NCI-H2171 (cell line): ENCODE results near the gene MATR3.

Experiments
- DNase-seq: peaks from one replicate; lab custom pipeline; 2025; lab: John Stamatoyannopoulos, UW

Gene MATR3

DNA sequence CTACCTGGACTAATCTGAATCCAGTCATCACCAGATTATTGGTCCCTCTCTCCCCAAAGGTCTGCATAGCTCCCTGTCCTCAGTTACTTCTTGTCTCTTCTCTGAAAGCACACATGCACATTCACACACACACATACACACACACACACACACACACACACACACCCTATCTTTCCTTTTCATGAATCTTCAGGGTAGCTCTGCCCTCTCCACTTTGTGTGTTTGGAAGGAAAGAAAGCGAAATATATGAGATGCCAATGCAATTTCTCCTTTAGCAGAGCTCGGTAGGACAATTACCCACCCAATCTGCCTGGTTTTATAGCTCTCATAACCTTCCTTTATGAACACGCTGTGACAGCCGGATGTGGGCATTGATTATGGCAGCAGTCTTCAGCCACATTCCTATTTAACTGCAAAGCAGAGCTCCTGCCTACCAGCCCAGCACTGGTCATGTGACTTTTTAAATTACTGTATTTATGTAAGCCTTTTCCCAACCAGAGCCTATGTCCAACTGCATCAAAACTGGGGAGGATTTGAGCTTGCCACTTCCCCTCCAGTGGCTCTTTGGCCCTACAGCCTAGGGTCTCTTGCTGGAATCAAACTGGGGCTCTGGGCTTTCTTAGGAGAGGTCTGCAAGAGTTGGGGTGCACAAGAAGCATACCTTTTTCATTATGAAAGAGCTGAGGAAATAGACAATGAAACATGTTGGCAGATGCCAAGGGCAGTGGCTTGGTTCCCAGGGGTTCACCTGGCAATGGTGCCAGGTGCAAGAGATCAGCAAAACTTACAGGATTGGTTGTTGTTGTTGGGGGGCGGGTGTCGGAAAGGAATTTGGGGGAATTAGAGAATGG is 20.8 kb upstream of the MATR3 start:
- DNase-seq: no peak

DNA sequence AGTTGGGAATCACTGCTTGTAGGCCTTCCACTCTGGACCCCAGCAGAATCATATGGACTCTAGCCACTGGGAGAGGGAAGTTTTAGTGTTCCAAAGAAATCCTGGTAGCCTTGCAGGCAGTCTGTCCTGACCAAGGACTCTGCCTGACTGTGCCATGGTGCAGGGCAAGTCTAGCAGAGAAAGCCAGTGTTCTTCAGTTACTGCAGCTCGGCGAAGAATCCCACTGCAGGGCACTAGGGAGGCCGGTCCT is 20.3 kb upstream of the MATR3 start:
- no peak for DNase-seq

DNA sequence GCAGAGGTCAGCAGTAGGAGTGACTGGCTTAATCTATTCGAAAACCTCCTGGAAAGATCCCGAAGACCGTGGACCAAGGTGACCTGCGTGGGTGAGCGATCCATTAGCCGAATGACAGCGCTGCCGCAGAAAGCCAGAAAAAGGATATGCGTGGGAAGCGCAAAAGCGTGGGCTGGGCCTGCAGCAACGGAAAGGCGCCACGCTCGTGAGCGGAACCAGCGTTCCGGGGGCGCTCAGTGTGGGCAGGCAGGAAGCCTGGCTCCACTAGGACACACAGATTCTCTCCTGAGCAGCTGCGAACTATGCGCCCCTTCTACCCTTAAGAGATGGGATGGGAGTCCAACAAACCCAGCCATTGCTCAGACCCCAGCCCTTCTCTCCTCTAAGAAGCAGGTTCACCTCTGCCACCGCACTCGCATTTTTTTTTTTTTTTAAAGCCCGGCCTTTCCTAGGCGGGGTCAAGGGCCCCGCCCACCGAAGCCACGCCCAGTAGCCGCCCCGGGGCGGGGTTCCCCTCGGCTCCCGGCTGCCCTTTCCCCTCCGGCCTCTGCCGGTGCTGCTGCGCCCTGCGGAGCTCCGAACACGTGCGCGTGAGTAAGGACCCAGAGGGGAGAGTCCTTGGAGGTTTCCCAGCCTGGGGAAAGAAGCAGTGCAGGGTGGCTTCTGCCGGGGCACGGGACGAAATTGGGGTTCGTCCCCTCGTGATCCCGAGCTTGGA is 19.8 kb upstream of the MATR3 start:
- peak; percentile 68 for DNase-seq

DNA sequence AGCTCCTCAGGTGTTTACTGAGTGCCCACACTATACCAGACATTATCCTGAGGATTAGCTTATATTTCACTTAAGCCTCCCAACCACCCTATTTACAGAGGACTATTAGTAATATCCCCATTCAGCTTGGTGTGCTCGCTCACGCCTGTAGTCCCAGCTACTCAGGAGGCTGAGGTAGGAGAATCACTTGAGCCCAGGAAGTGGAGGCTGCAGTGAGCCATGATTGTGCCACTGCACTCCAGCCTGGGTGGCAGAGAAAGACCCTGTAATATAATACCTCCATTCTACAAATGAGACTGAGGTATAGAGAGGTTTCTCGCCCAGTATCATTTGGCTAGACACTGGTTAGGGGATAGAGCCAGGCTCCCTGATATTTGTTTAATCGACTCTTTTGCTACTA is 18.0 kb upstream of the MATR3 start:
- no peak for DNase-seq

DNA sequence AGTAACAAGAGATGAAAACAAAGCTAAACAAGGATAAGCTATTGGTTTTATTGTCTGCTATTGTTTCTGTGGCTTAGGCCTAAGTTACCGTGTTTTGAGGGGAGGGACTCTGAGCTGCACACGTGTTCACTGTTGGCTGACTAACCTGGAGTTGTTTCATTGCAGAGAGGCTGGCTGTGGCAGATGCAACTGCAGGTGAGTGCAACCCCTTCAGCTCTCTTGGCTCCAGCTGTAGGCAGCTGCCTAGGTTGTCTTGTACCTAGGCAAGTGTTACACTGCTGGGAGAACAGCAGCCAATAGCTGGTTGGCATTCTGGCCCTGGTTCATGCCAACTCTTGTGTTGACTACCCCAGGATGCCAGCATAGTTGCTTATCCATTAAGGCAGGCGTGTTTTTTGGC is 17.6 kb upstream of the MATR3 start:
- DNase-seq: no peak

DNA sequence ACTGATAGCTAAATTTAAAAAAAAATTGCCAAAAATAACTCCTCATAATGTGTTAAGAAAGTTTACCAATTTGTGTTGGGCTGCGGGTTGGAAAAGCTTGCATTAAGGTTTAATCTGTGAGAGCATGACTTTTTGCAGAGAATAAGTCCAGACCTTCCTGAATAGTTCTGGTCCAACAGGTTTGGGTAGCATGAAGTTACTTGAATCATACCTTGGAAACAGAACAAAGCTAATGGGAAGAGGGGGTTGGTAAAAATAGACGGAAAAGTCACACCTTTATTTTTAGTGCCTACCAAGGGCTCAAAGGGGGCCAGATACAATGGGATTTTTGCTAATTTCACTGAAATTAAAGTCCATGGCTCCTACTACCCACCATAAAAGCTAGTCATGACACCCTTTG is 17.1 kb upstream of the MATR3 start:
- no peak for DNase-seq

DNA sequence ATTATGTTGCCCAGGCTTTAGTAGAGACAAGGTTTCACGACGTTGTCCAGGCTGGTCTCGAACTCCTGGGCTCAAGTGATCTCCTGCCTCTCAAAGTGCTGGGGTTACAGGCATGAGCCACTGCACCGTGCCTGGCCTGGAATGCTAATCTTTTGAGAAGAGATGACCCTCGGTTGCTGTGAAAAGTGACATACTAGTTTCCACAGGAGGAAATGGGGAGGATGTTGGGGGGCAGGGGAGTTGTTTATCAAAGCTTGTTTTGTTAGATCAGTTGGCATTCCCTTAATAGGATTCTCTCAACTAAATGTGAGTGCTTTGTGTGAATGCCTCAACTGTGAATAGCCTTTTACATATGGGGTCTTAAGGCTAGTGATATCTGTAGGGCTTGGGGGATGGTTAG is 16.4 kb upstream of the MATR3 start:
- DNase-seq: no peak

DNA sequence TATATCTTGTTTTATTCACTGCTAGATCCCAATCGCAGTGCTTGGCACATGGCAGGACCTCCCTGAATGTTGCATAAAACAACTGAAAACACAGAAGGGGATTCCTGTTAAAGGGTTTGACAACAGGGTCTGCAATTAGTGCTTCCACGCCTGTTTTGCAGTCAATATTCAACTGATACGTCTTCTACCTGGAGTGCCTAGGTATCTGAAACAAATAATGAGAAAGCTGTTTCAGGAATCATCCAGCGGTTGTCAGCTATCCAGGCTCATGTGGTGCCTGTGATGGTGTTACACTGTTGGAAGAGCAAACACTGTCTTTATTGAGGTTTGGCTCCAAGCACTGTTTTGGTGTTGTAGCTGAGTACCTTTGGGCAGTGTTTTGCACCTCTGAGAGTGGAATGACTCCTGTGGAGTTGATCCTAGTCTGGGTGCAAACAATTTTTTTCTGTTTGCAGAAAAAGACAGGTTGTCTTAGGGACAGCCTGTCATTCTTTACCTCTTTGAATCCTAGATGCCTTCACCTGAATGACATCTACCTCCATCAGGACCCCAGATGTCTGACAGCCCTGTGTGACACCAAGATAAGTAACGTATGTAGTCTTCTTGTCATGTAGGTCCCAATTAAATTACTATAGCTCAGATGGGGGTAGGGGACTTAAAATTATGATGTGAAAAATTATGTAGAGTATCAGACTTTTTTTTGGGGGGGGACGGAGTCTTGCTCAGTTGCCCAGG is 14.8 kb upstream of the MATR3 start:
- DNase-seq: no peak

DNA sequence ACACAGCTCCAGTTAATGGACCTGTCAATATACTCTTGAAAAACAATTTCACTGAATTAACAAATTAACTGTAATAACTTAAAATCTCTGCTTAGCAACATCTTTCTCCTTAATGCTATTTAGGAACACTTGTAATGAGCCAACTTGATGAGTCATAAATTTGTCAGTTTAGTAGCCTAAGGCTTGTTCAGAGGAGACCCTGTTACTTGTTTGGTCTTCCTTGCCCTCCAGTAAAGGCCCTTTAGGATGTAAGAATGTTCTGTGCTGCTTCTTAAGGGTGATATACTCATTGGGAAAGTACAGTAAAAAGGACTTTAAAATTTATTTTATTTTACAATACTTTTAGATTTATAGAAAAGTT is 11.4 kb upstream of the MATR3 start:
- DNase-seq: no peak

DNA sequence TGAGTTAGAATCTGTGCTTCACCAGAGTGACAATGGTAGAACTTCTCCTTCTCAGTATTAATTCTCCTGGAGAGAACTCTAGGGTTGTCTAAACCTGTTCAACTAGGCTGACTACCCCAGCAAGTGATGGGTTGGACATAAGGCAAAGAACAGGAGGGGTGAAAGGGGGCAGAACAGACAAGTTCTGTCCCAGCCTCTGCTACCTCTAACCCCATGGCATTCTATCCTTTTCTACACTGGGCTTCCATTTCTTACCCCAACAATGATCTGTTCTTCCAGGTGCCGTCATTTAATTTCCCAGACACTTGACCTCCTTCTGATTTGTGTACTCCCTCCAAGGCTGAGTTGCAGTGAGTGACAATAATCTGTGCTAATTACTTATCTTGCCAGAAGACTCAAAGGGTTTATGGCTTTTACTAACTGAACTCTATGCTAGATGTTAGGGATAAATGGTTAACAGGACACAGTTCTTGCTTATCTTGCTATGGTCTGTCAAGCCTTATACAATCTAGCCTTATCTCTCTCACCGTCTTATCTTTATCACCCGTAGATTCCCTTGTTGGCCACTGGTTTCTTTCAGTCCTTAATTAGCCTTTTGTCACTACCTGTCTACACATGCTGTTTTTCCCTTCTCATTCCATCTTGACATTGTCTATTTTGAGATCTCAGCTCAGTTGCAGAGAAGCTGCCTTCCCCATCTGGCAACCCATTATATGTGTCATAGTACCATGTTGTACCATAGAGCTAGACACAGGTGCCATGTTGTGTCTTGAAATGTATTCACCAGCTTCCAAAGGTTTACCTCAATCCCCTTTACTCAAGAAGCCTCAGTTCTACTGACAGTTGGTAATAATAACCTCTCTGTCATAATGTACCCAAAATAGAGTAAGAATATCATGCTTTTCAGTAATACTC is 10.0 kb upstream of the MATR3 start:
- DNase-seq: no peak

DNA sequence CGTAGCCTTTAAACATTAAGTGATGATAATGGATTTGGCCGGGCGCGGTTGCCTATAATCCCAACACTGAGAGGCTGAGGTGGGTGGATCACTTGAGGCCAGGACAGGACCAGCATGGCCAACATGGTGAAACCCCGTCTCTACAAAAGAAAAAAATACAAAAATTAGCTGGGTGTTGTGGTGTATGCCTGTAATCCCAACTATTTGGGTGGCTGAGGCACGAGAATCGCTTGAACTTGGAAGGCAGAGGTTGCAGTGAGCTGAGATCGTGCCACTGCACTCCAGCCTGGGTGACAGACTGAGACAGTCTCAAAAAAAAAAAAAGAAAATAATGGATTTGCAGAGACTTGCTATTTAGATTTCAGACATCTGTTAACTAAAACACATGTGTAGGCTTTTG is 9.2 kb upstream of the MATR3 start:
- DNase-seq: no peak

DNA sequence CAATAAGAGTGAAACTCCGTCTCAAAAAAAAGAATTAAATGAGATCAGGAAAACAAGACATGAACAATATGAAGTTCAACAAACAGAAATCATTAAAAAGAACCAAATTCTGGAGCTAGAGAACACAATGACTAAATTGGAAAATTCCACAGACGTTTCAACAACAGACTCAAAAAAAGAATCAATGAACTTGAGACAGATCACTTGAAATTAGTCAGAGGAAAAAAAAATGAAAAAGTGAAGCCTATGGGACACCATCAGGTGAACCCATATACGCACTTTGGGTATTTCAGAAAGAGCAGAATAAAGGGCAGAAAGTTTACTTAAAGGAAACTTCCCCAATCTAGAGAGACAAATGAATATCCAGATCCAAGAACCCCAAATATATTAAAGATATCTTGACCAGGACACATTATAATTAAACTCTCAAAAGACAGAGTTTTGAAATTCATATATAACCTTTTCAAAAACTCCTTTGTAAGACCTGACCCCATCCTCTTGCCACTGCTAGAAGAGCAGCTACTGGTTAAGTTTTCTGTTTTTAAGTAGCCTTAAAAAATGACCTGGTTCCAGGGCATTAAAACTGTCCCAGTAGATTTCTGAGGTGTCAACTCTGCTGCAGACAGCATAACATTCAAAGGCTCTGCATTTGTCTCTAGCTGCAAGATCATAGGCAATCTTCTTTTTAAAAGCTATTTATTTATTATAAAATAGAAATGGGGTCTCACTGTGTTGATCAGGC is 7.7 kb upstream of the MATR3 start:
- no peak for DNase-seq

DNA sequence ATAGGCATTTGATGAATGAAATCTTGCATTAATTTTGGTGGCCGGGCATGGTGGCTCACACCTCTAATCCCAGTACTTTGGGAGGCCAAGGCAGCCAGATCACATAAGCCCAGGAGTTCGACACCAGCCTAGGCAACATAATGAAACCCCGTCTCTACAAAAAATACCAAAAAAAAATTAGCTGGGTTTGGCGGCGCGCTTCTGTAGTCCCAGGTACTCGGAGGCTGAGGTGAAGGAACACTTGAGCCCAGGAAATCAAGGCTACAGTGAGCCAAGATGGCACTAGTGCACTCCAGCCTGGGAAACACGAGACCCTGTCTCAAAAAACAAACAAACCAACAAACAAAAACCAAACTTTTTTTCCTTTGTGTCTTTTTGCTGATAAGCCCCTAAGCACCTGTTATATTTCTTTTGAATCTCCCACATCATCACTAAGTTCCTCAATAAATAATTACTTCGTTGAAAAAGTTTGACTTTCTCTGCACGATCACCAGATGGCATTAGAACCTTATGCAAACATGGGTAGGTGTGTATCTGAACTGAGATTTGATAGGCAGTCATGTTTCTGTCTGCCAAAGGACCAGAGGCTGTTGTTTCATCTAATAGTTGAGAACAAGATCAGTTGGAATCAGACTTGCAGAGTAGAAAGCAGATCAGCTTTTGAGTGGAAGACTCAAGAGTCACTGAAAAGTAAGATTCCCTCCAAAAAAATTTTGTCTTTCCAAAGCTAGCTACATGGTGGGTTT is 5.5 kb upstream of the MATR3 start:
- no peak for DNase-seq

DNA sequence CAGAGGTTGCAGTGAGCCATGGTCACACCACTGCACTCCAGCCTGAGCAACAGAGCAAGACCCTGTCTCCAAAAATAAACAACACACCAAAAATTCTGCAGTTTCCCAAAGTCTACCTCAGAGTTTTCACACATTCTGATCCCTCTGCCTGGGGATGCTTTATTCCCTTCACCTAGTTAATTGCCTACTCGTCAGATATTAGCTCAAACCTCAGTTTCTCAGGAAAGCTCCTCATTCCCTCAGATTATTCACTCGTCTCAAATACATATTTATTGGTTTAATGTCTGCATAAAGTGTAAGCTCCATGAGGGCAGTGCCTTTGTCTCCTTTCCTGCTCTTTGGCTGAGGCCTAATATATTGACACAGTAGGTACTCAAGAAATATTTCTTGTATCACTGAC is 2.5 kb upstream of the MATR3 start:
- no peak for DNase-seq

DNA sequence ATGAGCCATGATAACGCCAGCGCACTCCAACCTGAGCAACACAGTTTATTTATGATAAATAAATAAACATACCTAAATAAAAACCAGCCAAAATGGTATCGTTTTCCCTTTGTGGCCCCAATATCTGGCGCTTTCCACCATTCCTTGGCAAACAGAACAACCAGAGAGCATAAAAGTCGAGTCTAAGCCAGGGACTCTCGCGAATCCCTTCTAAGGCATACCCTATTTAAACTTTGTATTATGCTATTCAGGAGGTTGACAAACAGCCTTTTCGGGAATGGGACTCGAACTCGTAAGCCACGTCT is 386 bp upstream of the MATR3 start:
- DNase-seq: no peak

DNA sequence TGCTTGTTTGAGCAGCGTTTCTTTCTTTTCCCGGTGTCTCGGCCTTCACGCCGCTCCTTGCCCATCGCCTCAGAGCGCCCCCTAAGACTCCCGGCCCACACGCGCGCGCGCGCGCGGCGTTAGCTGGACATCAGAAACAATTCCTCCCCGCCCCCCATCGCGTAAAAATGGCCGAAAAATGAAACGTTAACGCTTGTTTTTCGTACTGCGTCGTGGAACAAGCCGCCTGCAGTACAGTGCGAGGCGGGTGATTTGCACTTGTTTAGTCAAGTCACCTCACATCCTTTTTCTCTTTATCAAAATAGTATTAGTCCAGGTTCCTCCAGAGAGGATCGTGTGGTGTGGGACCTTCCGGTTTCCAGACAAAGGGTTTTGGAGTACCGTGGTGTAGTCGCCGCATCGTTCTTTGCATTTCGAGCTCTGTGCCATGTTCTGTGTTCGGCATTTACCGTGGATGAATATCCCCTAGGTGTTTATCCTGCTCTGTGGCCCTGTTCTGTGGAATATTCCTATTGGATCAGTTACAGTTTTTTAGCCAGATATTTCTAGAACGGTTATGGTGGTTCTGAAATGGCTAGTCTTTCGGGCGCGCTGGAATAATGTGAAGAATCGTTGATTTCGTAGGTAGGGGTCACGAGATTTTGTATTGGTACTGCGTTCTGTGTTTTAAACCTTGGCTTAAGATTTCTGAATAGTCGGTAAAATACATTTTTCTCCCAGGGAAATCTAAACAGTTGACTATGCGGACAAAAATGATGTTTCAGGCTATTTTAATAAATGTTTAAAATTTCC is 1.0 kb downstream of the MATR3 start:
- DNase-seq: peak; percentile 18

DNA sequence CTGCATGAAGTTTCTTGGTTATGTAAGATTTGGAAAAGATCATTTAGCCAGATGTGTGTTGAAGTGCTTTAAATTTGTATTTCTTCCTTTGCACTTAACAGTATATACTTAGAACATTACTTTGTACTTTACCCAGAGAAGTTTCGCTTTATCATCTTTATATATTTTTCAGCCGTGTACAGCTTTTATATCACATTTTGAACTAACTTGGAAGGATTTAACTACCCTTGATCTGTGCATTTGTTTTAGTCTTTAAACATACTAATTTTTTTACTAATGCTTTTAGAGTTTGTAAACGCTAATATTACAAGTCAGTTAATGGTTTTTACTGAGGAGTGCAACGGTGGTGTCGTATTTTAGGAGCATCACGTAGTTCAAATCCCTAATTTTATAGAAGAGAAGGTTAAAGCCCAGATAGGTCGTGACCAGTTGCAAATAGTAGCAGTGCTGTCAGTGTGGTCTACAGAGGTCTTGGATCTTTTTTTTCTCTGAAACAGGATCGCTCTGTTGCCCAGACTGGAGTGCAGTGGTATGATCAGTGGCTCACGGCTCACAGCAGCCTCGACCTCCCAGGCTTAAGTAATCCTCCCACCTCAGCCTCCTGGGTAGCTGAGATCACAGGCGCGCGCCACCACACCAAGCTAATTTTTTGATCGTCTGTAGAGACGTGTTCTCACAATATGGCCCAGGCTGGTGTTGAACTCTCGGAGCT is 2.0 kb downstream of the MATR3 start:
- DNase-seq: no peak

DNA sequence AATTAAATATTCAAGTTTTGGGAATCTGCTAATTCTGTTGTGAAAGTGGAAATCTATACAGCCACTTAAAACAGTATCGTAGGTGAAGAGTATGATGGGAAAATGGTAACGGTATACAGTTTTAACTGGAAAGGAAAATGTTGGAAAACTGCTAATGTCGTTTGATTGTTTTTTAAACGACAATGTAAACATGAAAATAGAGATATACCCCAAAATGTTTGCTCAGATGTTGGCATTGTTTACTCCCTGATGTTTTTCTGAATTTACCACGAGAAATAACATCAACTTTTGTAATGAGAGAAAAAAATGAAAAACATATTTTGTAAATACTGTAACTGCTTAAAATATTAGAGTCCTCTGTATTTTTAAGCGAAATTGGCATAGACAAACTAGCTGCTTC is 2.7 kb downstream of the MATR3 start:
- no peak for DNase-seq

DNA sequence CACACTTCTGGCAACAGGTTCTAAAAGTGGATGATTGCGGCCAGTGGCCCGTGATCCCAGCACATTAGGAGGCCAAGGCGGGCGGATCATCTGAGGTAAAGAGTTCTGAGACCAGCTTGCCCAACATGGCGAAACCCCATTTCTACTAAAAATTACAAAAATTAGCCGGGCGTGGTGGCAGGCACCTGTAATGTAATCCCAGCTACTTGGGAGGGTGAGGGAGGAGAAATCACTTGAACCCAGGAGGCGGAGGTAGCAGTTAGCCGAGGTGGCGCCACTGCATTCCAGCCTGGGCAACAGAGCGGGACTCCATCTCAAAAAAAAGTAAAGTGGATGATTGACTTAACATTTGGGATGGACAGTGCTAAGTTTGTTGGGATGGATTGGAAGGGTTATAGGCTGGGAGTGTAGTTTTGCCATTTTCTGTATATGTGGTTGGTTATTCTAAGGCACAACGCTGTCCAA is 3.4 kb downstream of the MATR3 start:
- no peak for DNase-seq
